Mesothelial cell of epicardium (in vitro differentiated cells): ENCODE measurements around the gene CES2. TPM values are rescaled to one million over a fixed set of nuclear protein-coding genes. Genes with fewer than 3 reads are reported as not detected.
A peak's percentile ranks its signal among the peaks of the same experiment; 100 is the strongest.

Source experiments
- DNase-seq, 2 experiments: peaks; one replicate each; pipeline ENCODE4 v3.0.0; 2021; ENCODE audit warnings: low spot score in 2 of 2; ENCODE audit not compliant: unreplicated experiment in 2 of 2
- H3K27ac Mint-ChIP-seq: 2 replicates; pipeline ENCODE4 v1.8.0; 2021; ENCODE audit warnings: mixed read lengths
- H3K27me3 Mint-ChIP-seq: 2 replicates; pipeline ENCODE4 v1.8.0; 2021; ENCODE audit warnings: low read depth, mixed read lengths
- H3K36me3 Mint-ChIP-seq: 2 replicates; pipeline ENCODE4 v1.8.0; 2021; ENCODE audit warnings: mixed read lengths
- H3K4me1 Mint-ChIP-seq: 2 replicates; pipeline ENCODE4 v1.8.0; 2021; ENCODE audit warnings: mixed read lengths
- H3K4me3 Mint-ChIP-seq: 2 replicates; pipeline ENCODE4 v1.8.0; 2021; ENCODE audit warnings: mild to moderate bottlenecking, moderate library complexity, mixed read lengths
- H3K9me3 Mint-ChIP-seq: 2 replicates; pipeline ENCODE4 v1.8.0; 2021; ENCODE audit warnings: mixed read lengths
- total RNA-seq: library from RNA; stranded (reverse); gene quantifications from 3 replicates; pipeline ENCODE4 v1.2.1, GENCODE V29; 2021
- TF ChIP-seq, protein P1 (sequence below): fragments of 200-600 bp; sonication (generic); IDR thresholded peaks from one replicate; pipeline ENCODE4 v1.5.0; 2021; ENCODE audit warnings: antibody characterized with exemption; ENCODE audit not compliant: unreplicated experiment

Gene CES2
- total RNA-seq, 1 donor from 2014 or later = 52.0 TPM

DNA sequence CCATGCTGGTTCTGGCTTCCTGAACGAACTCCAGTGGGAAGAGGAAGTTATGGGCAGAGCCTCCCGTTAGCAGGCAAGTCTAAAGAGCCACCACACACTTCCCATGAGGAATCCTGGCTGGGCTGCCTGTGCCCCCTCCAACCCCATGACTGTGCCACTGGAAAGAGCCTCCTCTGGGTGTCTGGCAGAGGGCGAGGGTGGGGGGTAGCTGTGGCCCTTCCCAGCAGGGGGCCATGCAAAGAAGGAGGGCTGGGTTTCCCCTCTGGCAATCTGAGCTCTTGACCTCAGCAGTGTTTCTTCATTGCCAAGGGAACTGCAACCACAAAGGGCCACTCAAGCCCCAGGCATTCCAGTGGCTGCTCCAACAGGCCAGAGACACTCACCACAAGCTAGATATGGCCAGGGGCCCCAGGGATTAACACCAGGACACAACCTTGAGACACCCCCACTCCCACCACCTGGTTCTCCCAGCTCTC, 8.3 kb upstream of the CES2 start:
- peaks cover 15% of the 10 kb centered on the region for H3K4me1 Mint-ChIP-seq
- H3K4me3 Mint-ChIP-seq = no peak overlapping the region
- no peak for DNase-seq

DNA sequence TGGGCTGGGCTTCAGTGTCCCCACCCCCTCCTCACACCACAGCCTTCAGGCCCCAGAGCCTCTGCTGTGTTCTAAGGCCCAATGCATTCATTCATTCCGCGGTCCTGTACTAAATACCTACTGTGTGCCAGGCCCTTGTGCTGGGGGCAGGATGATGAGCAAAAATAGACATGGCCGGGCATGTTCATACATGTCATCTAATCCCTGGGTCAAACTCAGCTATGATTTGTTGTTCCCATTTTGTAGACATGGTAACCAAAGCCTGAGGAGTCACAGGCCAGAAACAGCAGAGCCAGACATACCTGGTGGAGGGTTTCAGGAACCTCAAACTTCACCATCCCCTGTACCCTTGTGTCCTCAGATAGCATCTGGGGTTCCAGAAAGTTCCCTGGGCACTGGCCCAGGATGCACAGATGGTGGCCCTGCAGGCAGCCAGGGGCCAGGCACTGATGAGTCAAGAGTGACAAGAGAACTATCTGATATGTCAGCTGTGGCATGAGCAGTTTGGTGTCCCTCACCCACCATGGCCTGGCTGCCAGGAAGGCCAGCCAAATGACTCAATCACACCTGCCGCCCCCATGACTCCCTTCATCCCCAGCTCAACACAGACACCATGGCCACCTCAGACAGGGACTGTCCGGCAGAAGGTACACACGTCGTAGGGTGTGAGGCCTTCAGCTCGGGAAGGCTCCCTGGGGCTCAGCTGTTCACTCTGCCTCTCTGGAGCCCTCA, 7.2 kb upstream of the CES2 start:
- peaks cover 50% of the 10 kb centered on the region for H3K27me3 Mint-ChIP-seq
- H3K4me3 Mint-ChIP-seq = no peak overlapping the region
- no peak for DNase-seq
- H3K9me3 Mint-ChIP-seq = no peaks in the 10 kb centered on the region
- no peak overlapping the region for H3K27ac Mint-ChIP-seq
- peaks cover 21% of the 10 kb centered on the region for H3K4me1 Mint-ChIP-seq
- TF ChIP-seq, protein P1, sequence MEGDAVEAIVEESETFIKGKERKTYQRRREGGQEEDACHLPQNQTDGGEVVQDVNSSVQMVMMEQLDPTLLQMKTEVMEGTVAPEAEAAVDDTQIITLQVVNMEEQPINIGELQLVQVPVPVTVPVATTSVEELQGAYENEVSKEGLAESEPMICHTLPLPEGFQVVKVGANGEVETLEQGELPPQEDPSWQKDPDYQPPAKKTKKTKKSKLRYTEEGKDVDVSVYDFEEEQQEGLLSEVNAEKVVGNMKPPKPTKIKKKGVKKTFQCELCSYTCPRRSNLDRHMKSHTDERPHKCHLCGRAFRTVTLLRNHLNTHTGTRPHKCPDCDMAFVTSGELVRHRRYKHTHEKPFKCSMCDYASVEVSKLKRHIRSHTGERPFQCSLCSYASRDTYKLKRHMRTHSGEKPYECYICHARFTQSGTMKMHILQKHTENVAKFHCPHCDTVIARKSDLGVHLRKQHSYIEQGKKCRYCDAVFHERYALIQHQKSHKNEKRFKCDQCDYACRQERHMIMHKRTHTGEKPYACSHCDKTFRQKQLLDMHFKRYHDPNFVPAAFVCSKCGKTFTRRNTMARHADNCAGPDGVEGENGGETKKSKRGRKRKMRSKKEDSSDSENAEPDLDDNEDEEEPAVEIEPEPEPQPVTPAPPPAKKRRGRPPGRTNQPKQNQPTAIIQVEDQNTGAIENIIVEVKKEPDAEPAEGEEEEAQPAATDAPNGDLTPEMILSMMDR = no peak
- peaks cover 2% of the 10 kb centered on the region for H3K36me3 Mint-ChIP-seq

More for the DNA sequence above, 8.3 kb upstream of the CES2 start:
- H3K36me3 Mint-ChIP-seq = peaks cover 2% of the 10 kb centered on the region
- no peaks in the 10 kb centered on the region for H3K9me3 Mint-ChIP-seq
- no peak overlapping the region for H3K27ac Mint-ChIP-seq
- TF ChIP-seq, protein P1 = no peak
- peaks cover 59% of the 10 kb centered on the region for H3K27me3 Mint-ChIP-seq

DNA sequence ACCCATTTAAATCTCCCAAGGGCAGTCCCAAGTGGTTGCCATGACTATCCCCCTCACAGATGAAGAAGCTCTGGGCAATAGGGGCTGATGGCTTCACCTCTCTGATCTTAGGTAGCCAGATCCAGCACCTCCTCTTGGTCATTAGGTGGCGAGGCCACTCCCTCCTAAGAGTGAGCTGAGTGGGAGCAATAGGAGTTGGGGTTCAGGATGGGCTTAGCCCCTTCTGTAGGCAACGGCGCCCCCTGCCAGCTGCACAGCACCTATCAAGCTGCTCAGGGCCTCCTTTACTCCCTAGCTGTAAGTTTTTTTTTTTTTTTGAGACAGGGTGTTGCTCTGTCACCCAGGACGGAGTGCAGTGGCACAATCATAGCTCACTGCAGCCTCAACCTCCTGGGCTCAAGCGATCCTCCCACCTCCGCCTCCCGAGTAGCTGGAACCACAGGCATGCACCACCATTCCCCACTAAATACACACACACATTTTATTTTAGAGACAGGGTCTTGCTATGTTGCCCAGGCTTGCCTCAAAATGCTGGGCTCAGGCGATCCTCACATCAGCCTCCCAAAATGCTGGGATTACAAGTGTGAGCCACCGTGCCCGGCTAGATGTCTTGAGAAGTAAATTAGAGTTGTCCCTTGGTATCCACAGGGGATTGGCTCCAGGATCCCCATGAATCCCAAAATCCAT, 6.5 kb upstream of the CES2 start:
- no peak overlapping the region for H3K4me3 Mint-ChIP-seq
- DNase-seq = no peak
- peaks cover 2% of the 10 kb centered on the region for H3K36me3 Mint-ChIP-seq
- H3K27ac Mint-ChIP-seq = no peak overlapping the region
- H3K4me1 Mint-ChIP-seq = peaks cover 22% of the 10 kb centered on the region
- H3K9me3 Mint-ChIP-seq = no peaks in the 10 kb centered on the region
- TF ChIP-seq, protein P1 = no peak
- H3K27me3 Mint-ChIP-seq = peaks cover 42% of the 10 kb centered on the region

DNA sequence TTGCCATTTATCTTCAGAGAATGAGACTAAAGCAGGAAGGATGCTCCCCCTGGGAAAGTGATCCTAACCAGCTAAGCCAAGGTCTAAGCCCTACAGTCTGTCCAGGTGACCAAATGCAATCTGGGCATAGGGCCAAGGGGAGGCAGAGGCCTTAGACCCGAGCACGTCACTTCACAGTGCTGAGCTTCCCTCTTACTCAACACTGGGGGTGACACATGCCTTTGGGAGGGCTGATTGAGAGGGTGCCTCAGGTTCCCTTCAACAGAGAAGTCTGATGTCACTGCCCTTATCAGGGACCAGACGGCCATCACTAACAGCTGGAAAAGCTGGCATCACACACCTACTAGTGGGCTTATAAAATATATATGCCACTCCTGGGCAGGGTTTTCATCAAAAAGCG, 5.1 kb upstream of the CES2 start:
- Mint-ChIP-seq H3K9me3 (no peaks in the 10 kb centered on the region), H3K4me1 (peaks cover 28% of the 10 kb centered on the region), H3K36me3 (peaks cover 2% of the 10 kb centered on the region), H3K4me3 (no peak overlapping the region), H3K27me3 (peaks cover 30% of the 10 kb centered on the region), H3K27ac (no peak overlapping the region)
- DNase-seq = no peak
- TF ChIP-seq, protein P1 = no peak

DNA sequence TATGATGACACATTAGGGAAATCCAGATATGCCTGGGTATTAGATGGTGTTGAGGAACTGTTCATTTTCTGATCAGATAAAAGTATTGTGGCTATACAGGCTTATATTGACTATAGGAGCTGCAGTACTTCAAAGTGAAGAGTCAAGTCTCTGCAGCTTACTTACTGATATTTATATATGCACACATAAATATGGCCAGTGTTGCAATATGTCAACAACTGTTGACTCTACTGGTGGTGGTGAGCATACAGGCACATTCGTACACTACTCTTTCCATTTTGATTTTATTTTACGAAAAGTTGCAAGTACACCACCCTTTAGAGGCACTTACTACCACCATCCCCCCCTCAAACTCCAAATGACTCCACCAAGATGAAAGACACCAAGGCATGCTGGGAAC, 3.7 kb upstream of the CES2 start:
- peak overlapping the region; percentile 36 for H3K4me3 Mint-ChIP-seq
- DNase-seq = no peak

More for the DNA sequence above, 3.7 kb upstream of the CES2 start:
- TF ChIP-seq, protein P1 = no peak
- H3K36me3 Mint-ChIP-seq = peaks cover 2% of the 10 kb centered on the region
- peaks cover 34% of the 10 kb centered on the region for H3K4me1 Mint-ChIP-seq
- H3K27ac Mint-ChIP-seq = no peak overlapping the region
- no peaks in the 10 kb centered on the region for H3K9me3 Mint-ChIP-seq
- peaks cover 15% of the 10 kb centered on the region for H3K27me3 Mint-ChIP-seq
